Skeletal muscle cell (primary cell): ENCODE data around the gene MYZAP.

Experiments used
- DNase-seq: peaks from one replicate; pipeline ENCODE4 v3.0.0-alpha.2; 2010; ENCODE audit warnings: low read depth
- H3K4me3 ChIP-seq: 2 replicates; pipeline ENCODE4 v1.5.1; 2011; ENCODE audit warnings: low read depth, mild to moderate bottlenecking, control low read depth, low read length, moderate library complexity

The MYZAP gene

GRCh38 chr15:57561041-57561711 lies 30.5 kb upstream of the MYZAP start:
- DNase-seq, result no peak
- no peak overlapping the region for H3K4me3 ChIP-seq

DNA sequence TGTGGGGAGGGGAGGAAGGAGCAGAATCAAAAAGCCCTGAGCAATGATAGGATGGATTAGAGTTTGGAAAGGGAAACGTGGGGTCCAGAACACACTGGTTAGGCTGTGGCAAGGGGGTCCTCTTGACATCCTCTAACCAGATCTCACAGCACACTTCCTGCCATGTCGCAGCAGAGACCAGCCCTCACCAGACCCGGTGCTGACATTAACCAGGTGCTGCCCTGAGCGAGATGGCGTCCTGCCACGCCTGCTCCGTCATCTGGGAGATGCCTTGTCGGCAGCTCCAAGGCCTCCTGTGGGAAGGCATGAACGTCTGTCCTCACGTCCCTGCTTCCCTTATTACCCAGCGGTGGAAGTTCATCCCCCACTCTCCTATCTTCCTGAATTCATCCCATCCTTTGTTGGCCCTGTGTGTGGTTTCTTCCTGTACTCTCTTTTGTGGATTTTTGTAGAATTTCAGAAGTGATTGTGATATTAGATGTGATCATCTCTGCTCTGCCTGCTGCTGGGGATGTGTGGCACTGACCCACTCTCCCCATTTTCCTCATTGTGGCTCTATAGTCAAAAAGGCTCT lies 29.4 kb upstream of the MYZAP start:
- no peak for DNase-seq
- no peak overlapping the region for H3K4me3 ChIP-seq

- H3K4me3 ChIP-seq, result no peak overlapping the region
- DNase-seq, result no peak
Observed at GRCh38 chr15:57563416-57563815, 28.3 kb upstream of the MYZAP start.

- no peak for DNase-seq
- H3K4me3 ChIP-seq, result no peak overlapping the region
Observed at GRCh38 chr15:57565311-57565710, 26.4 kb upstream of the MYZAP start.

DNA sequence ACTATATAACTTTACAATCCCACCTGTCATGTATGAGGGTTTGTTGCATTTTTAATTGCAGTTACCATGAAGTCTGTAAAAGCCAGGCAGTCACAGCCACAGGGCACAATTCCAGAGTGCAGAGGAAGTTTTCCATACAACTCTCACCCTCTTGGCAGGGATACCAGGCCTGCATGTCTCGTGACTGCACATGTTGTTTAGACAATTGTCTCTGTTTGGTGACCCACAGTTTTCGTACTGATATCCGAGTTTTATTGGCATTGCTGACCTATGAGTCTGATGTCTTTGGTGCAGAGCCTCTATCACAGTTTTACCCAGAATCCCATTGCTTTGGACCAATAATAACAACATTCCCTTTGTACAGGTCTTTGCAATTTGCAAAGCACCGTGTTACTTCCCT lies 24.9 kb upstream of the MYZAP start:
- DNase-seq, result no peak
- no peak overlapping the region for H3K4me3 ChIP-seq

GRCh38 chr15:57567891-57568290 lies 23.8 kb upstream of the MYZAP start:
- no peak for DNase-seq
- no peak overlapping the region for H3K4me3 ChIP-seq

GRCh38 chr15:57568299-57568698 lies 23.4 kb upstream of the MYZAP start:
- no peak for DNase-seq
- H3K4me3 ChIP-seq, result no peak overlapping the region

DNA sequence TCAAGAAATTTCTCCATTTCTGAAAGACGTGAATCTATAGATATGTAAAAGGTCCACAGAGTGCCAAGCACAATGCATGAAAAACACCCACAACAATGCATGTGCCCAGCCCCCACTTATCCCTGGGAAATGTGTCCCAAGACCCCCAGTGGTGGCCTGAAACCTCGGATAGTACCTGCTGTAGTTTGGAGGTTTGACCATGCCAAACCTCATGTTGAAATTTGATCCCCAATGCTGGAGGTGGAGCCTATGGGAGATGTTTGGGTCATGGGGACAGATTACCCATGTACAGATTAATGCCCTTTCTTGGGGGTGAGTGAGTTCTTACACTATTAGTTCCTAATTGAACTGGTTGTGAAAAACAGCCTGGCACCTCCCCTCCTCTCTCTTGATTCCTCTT lies 21.4 kb upstream of the MYZAP start:
- DNase-seq, result no peak
- H3K4me3 ChIP-seq, result no peak overlapping the region

- no peak for DNase-seq
- no peak overlapping the region for H3K4me3 ChIP-seq
Observed at GRCh38 chr15:57570994-57571393, 20.7 kb upstream of the MYZAP start.

DNA sequence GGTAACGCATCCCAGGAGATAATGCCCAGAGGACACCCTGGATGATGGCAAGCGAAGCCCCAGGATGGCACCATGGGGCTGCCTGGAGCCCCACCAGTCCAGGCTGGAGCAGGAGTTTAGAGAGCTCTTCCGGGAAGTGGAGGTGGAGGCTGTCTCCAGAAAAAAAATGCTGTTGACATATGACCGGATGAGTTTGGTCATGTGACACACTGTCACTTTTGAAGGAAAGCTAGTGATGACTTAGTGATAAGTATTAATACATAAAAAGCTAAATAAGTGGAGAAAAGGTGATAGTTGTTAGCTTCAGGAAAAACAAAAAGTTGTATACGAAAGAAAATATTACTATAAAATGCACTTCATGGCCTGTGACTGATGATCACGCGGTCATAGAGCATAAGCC lies 20.0 kb upstream of the MYZAP start:
- DNase-seq, result no peak
- H3K4me3 ChIP-seq, result no peak overlapping the region

DNA sequence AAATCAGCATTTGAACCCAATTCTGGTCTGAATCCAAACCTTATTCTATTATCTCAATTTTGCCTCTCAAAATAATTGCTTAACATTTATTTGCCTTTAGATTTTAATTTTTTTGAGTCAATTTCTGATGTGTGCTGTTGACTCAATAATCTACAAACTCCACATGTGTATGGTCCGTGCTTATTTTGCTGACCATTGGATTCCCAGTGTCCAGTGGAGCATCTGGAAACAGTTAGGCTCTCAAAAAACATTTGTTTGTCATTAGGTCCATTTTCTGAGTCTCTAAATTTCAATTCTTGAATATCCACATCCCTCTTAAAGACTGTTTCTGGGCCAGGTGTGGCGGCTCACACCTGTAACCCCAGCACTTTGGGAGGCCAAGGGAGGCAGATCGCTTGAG lies 19.2 kb upstream of the MYZAP start:
- no peak for DNase-seq

GRCh38 chr15:57573151-57573550 lies 18.6 kb upstream of the MYZAP start:
- no peak for DNase-seq
- H3K4me3 ChIP-seq, result no peak overlapping the region

More for the DNA sequence above, 19.2 kb upstream of the MYZAP start:
- no peak overlapping the region for H3K4me3 ChIP-seq

GRCh38 chr15:57575363-57575762 lies 16.3 kb upstream of the MYZAP start:
- DNase-seq, result no peak
- H3K4me3 ChIP-seq, result no peak overlapping the region

DNA sequence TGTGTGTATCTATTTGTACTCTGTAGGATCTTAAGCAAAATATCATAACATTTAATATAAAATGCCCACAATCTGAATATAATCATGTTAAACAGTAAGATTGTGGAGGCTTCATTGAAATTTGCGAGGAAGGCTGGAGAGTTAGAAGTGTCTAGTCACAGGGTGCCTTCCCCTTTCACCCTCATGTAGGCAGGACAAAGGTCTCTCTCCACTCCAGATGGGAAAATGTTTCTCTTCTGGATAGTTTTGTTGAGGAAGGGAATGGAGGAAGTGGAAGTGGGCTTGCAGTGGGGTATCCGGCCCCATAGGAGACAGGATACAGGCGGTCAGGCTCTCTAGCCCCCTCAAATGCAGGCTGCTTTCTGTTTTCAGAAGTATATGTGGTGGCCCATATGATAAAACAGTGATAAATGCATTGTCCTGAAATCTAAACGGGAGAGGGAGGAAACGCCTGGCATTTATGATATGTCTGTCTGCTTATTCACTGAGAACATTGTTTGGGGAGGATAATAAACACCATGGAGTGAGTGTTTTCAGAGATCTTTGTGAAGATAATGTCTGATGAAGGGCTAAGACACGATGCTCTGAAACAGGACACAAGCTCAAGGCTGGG lies 13.3 kb upstream of the MYZAP start:
- H3K4me3 ChIP-seq, result no peak overlapping the region
- DNase-seq, result no peak

- H3K4me3 ChIP-seq, result no peak overlapping the region
- DNase-seq, result no peak
Observed at GRCh38 chr15:57580428-57580827, 11.3 kb upstream of the MYZAP start.

DNA sequence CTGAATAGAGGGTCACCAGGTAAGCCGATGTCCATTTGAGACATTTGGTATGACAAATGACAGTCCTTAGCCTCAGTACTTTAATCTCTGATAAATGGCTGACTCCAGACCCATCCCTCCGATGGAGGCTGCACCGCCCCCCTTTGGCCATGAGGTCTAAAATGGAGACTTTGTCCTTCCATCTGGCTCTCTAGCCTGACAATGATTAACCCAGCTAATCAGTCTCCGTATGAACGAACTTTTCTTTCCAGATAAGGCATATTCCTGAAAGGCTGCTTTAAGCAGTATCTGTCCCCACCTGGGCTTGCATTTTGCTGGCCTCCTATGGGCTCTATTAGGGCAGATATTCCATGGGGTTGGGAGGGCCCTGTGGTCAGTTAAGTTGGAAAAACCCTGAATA lies 10.8 kb upstream of the MYZAP start:
- DNase-seq, result no peak
- no peak overlapping the region for H3K4me3 ChIP-seq

DNA sequence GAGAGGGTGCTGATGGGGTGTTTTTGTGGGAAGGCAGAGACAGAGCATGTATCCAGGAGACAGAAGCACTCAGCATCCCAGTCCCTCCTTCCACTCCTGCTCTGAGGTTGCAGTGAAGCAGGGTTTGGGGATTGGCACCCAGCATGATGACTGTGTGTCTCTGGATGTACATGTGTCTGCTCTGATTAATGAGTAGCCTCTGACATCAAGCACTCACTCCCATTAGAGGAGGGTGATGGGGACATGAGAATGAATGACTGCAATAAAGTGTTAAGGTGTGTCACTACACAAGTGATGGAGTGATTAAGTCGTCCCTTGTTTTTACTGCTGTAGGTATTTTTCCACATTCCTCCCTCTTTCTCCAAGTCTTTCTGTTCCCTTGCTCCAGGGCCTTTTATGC lies 9.6 kb upstream of the MYZAP start:
- DNase-seq, result no peak

GRCh38 chr15:57583282-57583681 lies 8.4 kb upstream of the MYZAP start:
- no peak overlapping the region for H3K4me3 ChIP-seq
- no peak for DNase-seq

More for the DNA sequence above, 9.6 kb upstream of the MYZAP start:
- no peak overlapping the region for H3K4me3 ChIP-seq

GRCh38 chr15:57583720-57584119 lies 8.0 kb upstream of the MYZAP start:
- H3K4me3 ChIP-seq, result no peak overlapping the region
- no peak for DNase-seq

DNA sequence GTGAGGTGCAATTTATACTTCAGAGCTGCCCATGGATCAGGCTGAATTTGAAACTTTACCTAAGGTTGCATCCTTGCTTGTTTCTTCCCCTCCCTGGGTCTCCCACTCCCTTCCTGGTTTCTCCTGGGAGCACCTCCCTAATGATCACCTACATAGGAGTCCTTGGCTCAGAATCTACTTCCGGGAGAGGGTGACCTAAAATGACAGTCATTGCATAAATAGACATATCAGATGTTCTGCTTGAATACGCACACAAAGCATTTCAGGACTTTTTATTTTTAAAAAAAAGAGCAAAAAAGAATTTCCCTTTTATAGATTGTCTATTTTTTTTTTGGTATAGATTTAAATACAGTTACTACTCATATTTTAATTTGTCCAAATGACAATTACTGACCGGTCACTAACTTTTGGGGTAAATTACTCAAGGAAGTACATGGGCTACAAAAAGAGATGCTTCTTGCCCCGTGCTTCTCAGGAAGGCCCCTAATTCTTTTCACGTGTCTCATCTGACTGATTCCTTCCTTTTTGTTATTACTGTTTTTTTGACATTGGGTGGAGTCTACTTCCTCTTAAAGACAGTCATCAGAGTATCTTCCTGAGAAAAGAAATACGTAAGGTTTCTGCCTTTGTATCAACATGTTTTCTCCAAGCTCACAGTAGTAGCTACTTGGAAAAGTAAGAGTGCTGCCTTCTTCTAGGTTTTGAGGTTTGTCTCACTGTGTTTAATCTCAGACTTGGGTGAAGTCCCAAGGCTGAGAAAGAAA lies 4.9 kb upstream of the MYZAP start:
- no peak overlapping the region for H3K4me3 ChIP-seq
- DNase-seq, result no peak
